GM21515 (cell line): Measurements from ENCODE around the gene CNOT3.
"Not testable (repeated sequence)": the region's sequence is repeated elsewhere in the genome, so short reads cannot be mapped to it uniquely, and the experiment has no call there.

ENCODE experiments used
- ATAC-seq: cut with Tn5 transposase; IDR thresholded peaks from one replicate; pipeline ENCODE4 v1.9.1; 2021; ENCODE audit not compliant: unreplicated experiment

CNOT3 gene

GRCh38 chr19:54189735-54190502 is 52.4 kb downstream of the CNOT3 start:
- peak; percentile 47 for ATAC-seq

GRCh38 chr19:54190503-54191010 is 53.0 kb downstream of the CNOT3 start:
- ATAC-seq = peak; percentile 46

- ATAC-seq = peak; percentile 27
Observed at GRCh38 chr19:54191011-54191810, 53.6 kb downstream of the CNOT3 start, which contains the start of gene TSEN34. Gene TSEN34, plus strand, starts transcription at chr19:54191308. Its CDS starts 57 bp downstream, at chr19:54191365.

- no peak for ATAC-seq
Observed at GRCh38 chr19:54191811-54192453, 54.4 kb downstream of the CNOT3 start.

GRCh38 chr19:54193011-54193410 is 55.4 kb downstream of the CNOT3 start:
- ATAC-seq = no peak

- not testable (repeated sequence) for ATAC-seq
Observed at GRCh38 chr19:54194463-54194862, 56.9 kb downstream of the CNOT3 start.

- no peak for ATAC-seq
Observed at GRCh38 chr19:54196536-54196935, 59.0 kb downstream of the CNOT3 start.

- ATAC-seq = no peak
Observed at GRCh38 chr19:54197121-54197520, 59.6 kb downstream of the CNOT3 start.

GRCh38 chr19:54199401-54199800 is 61.8 kb downstream of the CNOT3 start:
- no peak for ATAC-seq

GRCh38 chr19:54201172-54201701 is 63.7 kb downstream of the CNOT3 start:
- ATAC-seq = no peak

GRCh38 chr19:54201980-54202379 is 64.4 kb downstream of the CNOT3 start:
- no peak for ATAC-seq

- no peak for ATAC-seq
Observed at GRCh38 chr19:54203151-54203611, 65.6 kb downstream of the CNOT3 start.

GRCh38 chr19:54204767-54205468 is 67.4 kb downstream of the CNOT3 start:
- ATAC-seq = no peak
